IPS-15b (cell line): ENCODE data around the gene COLEC11.

Experiments used
- H3K27me3 ChIP-seq: one replicate; pipeline ENCODE4 v1.6.1; 2013; ENCODE audit warnings: low read length; ENCODE audit not compliant: control insufficient read depth, insufficient read depth
- H3K36me3 ChIP-seq: one replicate; pipeline ENCODE4 v1.6.1; 2013; ENCODE audit warnings: low read length; ENCODE audit not compliant: control insufficient read depth, insufficient read depth
- H3K4me1 ChIP-seq: one replicate; pipeline ENCODE4 v1.6.1; 2013; ENCODE audit warnings: mild to moderate bottlenecking, low read length; ENCODE audit not compliant: control insufficient read depth, insufficient read depth
- H3K4me3 ChIP-seq: one replicate; pipeline ENCODE4 v1.5.1; 2013; ENCODE audit warnings: low read depth, low read length
- H3K9ac ChIP-seq: one replicate; pipeline ENCODE4 v1.6.1; 2013; ENCODE audit warnings: low read depth, mild to moderate bottlenecking, low read length
- H3K9me3 ChIP-seq: one replicate; pipeline ENCODE4 v1.6.1; 2013; ENCODE audit warnings: mild to moderate bottlenecking, low read length; ENCODE audit not compliant: control insufficient read depth, insufficient read depth

The COLEC11 gene

GRCh38 chr2:3620834-3621233, 25.9 kb downstream of the COLEC11 start:
- no peak overlapping the region for H3K9ac ChIP-seq
- H3K27me3 ChIP-seq: no peaks in the 10 kb centered on the region
- no peak overlapping the region for H3K4me3 ChIP-seq
- no peaks in the 10 kb centered on the region for H3K36me3 ChIP-seq
- no peaks in the 10 kb centered on the region for H3K4me1 ChIP-seq
- H3K9me3 ChIP-seq: no peaks in the 10 kb centered on the region

- H3K4me1 ChIP-seq: no peaks in the 10 kb centered on the region
- no peaks in the 10 kb centered on the region for H3K9me3 ChIP-seq
- no peak overlapping the region for H3K4me3 ChIP-seq
- H3K27me3 ChIP-seq: no peaks in the 10 kb centered on the region
- no peaks in the 10 kb centered on the region for H3K36me3 ChIP-seq
- no peak overlapping the region for H3K9ac ChIP-seq
Measured at GRCh38 chr2:3622967-3623366, 28.1 kb downstream of the COLEC11 start.

GRCh38 chr2:3624059-3624794, 29.3 kb downstream of the COLEC11 start:
- Histone ChIP-seq H3K9ac (no peak overlapping the region), H3K9me3 (no peaks in the 10 kb centered on the region), H3K4me1 (no peaks in the 10 kb centered on the region), H3K4me3 (no peak overlapping the region), H3K36me3 (no peaks in the 10 kb centered on the region), H3K27me3 (no peaks in the 10 kb centered on the region)

- no peaks in the 10 kb centered on the region for H3K4me1 ChIP-seq
- H3K9me3 ChIP-seq: no peaks in the 10 kb centered on the region
- H3K36me3 ChIP-seq: no peaks in the 10 kb centered on the region
- H3K9ac ChIP-seq: no peak overlapping the region
- H3K4me3 ChIP-seq: no peak overlapping the region
- no peaks in the 10 kb centered on the region for H3K27me3 ChIP-seq
Measured at GRCh38 chr2:3625186-3625585, 30.3 kb downstream of the COLEC11 start.

GRCh38 chr2:3626118-3626811, 31.4 kb downstream of the COLEC11 start:
- H3K36me3 ChIP-seq: no peaks in the 10 kb centered on the region
- H3K4me3 ChIP-seq: no peak overlapping the region
- H3K9ac ChIP-seq: no peak overlapping the region
- no peaks in the 10 kb centered on the region for H3K4me1 ChIP-seq
- no peaks in the 10 kb centered on the region for H3K9me3 ChIP-seq
- no peaks in the 10 kb centered on the region for H3K27me3 ChIP-seq

GRCh38 chr2:3626812-3627499, 32.0 kb downstream of the COLEC11 start:
- no peak overlapping the region for H3K9ac ChIP-seq
- no peaks in the 10 kb centered on the region for H3K4me1 ChIP-seq
- H3K4me3 ChIP-seq: no peak overlapping the region
- no peaks in the 10 kb centered on the region for H3K9me3 ChIP-seq
- no peaks in the 10 kb centered on the region for H3K36me3 ChIP-seq
- H3K27me3 ChIP-seq: no peaks in the 10 kb centered on the region

- Histone ChIP-seq H3K9ac (no peak overlapping the region), H3K27me3 (no peaks in the 10 kb centered on the region), H3K36me3 (no peaks in the 10 kb centered on the region), H3K4me1 (no peaks in the 10 kb centered on the region), H3K9me3 (no peaks in the 10 kb centered on the region), H3K4me3 (no peak overlapping the region)
Measured at GRCh38 chr2:3627500-3628100, 32.7 kb downstream of the COLEC11 start.

- H3K9me3 ChIP-seq: no peaks in the 10 kb centered on the region
- H3K27me3 ChIP-seq: no peaks in the 10 kb centered on the region
- no peaks in the 10 kb centered on the region for H3K36me3 ChIP-seq
- H3K9ac ChIP-seq: no peak overlapping the region
- H3K4me1 ChIP-seq: no peaks in the 10 kb centered on the region
- no peak overlapping the region for H3K4me3 ChIP-seq
Measured at GRCh38 chr2:3628241-3628679, 33.3 kb downstream of the COLEC11 start.

- H3K4me1 ChIP-seq: no peaks in the 10 kb centered on the region
- no peaks in the 10 kb centered on the region for H3K9me3 ChIP-seq
- H3K27me3 ChIP-seq: no peaks in the 10 kb centered on the region
- H3K9ac ChIP-seq: no peak overlapping the region
- H3K4me3 ChIP-seq: no peak overlapping the region
- H3K36me3 ChIP-seq: no peaks in the 10 kb centered on the region
Measured at GRCh38 chr2:3628800-3629199, 33.9 kb downstream of the COLEC11 start.

GRCh38 chr2:3630631-3631030, 35.7 kb downstream of the COLEC11 start:
- no peaks in the 10 kb centered on the region for H3K27me3 ChIP-seq
- no peaks in the 10 kb centered on the region for H3K9me3 ChIP-seq
- no peak overlapping the region for H3K9ac ChIP-seq
- H3K4me1 ChIP-seq: no peaks in the 10 kb centered on the region
- no peak overlapping the region for H3K4me3 ChIP-seq
- peaks cover 2% of the 10 kb centered on the region for H3K36me3 ChIP-seq

GRCh38 chr2:3631161-3631850, 36.4 kb downstream of the COLEC11 start:
- Histone ChIP-seq H3K9me3 (no peaks in the 10 kb centered on the region), H3K4me1 (no peaks in the 10 kb centered on the region), H3K36me3 (peaks cover 2% of the 10 kb centered on the region), H3K4me3 (no peak overlapping the region), H3K9ac (no peak overlapping the region), H3K27me3 (no peaks in the 10 kb centered on the region)
